Activated naive CD8-positive, alpha-beta T cell treated with anti-CD3 and anti-CD28 coated beads, Interleukin-2, amount 50 U/mL, for 24 hours (primary cell): ENCODE results near the gene MUS81.
A peak's percentile ranks its signal among the peaks of the same experiment; 100 is the strongest.

Source experiments
- ATAC-seq: fragments of 150-1000 bp; cut with Tn5 transposase; one replicate; pipeline ENCODE4 v1.10.0; 2021
- DNase-seq: peaks from one replicate; pipeline ENCODE4 v3.0.0; 2021
- H3K27ac Mint-ChIP-seq: one replicate; pipeline ENCODE4 v1.8.0; 2021; ENCODE audit warnings: mild to moderate bottlenecking, mixed read lengths
- H3K27me3 Mint-ChIP-seq: one replicate; pipeline ENCODE4 v1.8.0; 2021; ENCODE audit warnings: mixed read lengths
- H3K36me3 Mint-ChIP-seq: one replicate; pipeline ENCODE4 v1.8.0; 2021; ENCODE audit warnings: low read depth, mixed read lengths
- H3K4me1 Mint-ChIP-seq: one replicate; pipeline ENCODE4 v1.8.0; 2021; ENCODE audit warnings: mixed read lengths
- H3K4me3 Mint-ChIP-seq: one replicate; pipeline ENCODE4 v1.8.0; 2021; ENCODE audit warnings: mild to moderate bottlenecking, moderate library complexity, mixed read lengths
- H3K9me3 Mint-ChIP-seq: one replicate; pipeline ENCODE4 v1.8.0; 2021; ENCODE audit warnings: mixed read lengths

MUS81 gene

GRCh38 chr11:65870706-65871681 lies 10.8 kb downstream of the MUS81 start:
- no peaks in the 10 kb centered on the region for H3K9me3 Mint-ChIP-seq
- H3K27me3 Mint-ChIP-seq = no peaks in the 10 kb centered on the region
- no peak overlapping the region for H3K27ac Mint-ChIP-seq
- peaks cover 27% of the 10 kb centered on the region for H3K4me1 Mint-ChIP-seq
- H3K4me3 Mint-ChIP-seq = no peak overlapping the region
- no peak for DNase-seq
- ATAC-seq = no peak
- peaks cover 6% of the 10 kb centered on the region for H3K36me3 Mint-ChIP-seq

GRCh38 chr11:65871811-65872548 lies 11.7 kb downstream of the MUS81 start:
- DNase-seq = no peak
- H3K27ac Mint-ChIP-seq = no peak overlapping the region
- H3K27me3 Mint-ChIP-seq = no peaks in the 10 kb centered on the region
- H3K9me3 Mint-ChIP-seq = no peaks in the 10 kb centered on the region
- peaks cover 31% of the 10 kb centered on the region for H3K4me1 Mint-ChIP-seq
- H3K36me3 Mint-ChIP-seq = peaks cover 2% of the 10 kb centered on the region
- no peak for ATAC-seq
- H3K4me3 Mint-ChIP-seq = no peak overlapping the region

GRCh38 chr11:65872586-65873317 lies 12.5 kb downstream of the MUS81 start, which contains the start of gene EFEMP2:
Gene EFEMP2 (minus strand): TSS chr11:65872800. CDS start chr11:65872354, 446 bp downstream.
- Mint-ChIP-seq H3K27ac (peak within 1 kb of the TSS; percentile 86), H3K9me3 (no peaks in the 10 kb centered on the region), H3K27me3 (no peaks in the 10 kb centered on the region), H3K36me3 (no peaks in the 10 kb centered on the region), H3K4me1 (peaks cover 39% of the 10 kb centered on the region), H3K4me3 (peak within 1 kb of the TSS; percentile 87)
- DNase-seq (no peak), ATAC-seq (no peak)

GRCh38 chr11:65873318-65874156 lies 13.3 kb downstream of the MUS81 start:
- Mint-ChIP-seq H3K36me3 (no peaks in the 10 kb centered on the region), H3K4me1 (peaks cover 44% of the 10 kb centered on the region), H3K4me3 (peak overlapping the region; percentile 87), H3K9me3 (no peaks in the 10 kb centered on the region), H3K27ac (peak overlapping the region; percentile 86), H3K27me3 (no peaks in the 10 kb centered on the region)
- peak; percentile 98 for DNase-seq
- peak; percentile 83 for ATAC-seq

- Mint-ChIP-seq H3K4me3 (peak within 1 kb of the TSS; percentile 77), H3K36me3 (peaks cover 11% of the 10 kb centered on the region), H3K4me1 (peaks cover 58% of the 10 kb centered on the region), H3K9me3 (no peaks in the 10 kb centered on the region), H3K27me3 (no peaks in the 10 kb centered on the region), H3K27ac (peak within 1 kb of the TSS; percentile 81)
- ATAC-seq (peak; percentile 71), DNase-seq (peak; percentile 67)
Observed at GRCh38 chr11:65879617-65880016, 19.4 kb downstream of the MUS81 start, which contains the start of gene CTSW. Gene CTSW (plus strand): TSS chr11:65879837. CDS start chr11:65879855, 18 bp downstream.

GRCh38 chr11:65880027-65880426 lies 19.8 kb downstream of the MUS81 start:
- ATAC-seq (no peak), DNase-seq (no peak)
- Mint-ChIP-seq H3K4me3 (peak overlapping the region; percentile 77), H3K27me3 (no peaks in the 10 kb centered on the region), H3K9me3 (no peaks in the 10 kb centered on the region), H3K4me1 (peaks cover 62% of the 10 kb centered on the region), H3K27ac (peak overlapping the region; percentile 81), H3K36me3 (peaks cover 13% of the 10 kb centered on the region)

GRCh38 chr11:65880844-65881421 lies 20.7 kb downstream of the MUS81 start:
- peak overlapping the region; percentile 77 for H3K4me3 Mint-ChIP-seq
- H3K27me3 Mint-ChIP-seq = no peaks in the 10 kb centered on the region
- peaks cover 66% of the 10 kb centered on the region for H3K4me1 Mint-ChIP-seq
- H3K36me3 Mint-ChIP-seq = peaks cover 18% of the 10 kb centered on the region
- H3K9me3 Mint-ChIP-seq = no peaks in the 10 kb centered on the region
- H3K27ac Mint-ChIP-seq = peak overlapping the region; percentile 81
- ATAC-seq (peak; percentile 27), DNase-seq (no peak)

- H3K4me1 Mint-ChIP-seq = peaks cover 71% of the 10 kb centered on the region
- no peak overlapping the region for H3K4me3 Mint-ChIP-seq
- no peak for DNase-seq
- H3K27ac Mint-ChIP-seq = no peak overlapping the region
- no peaks in the 10 kb centered on the region for H3K9me3 Mint-ChIP-seq
- no peaks in the 10 kb centered on the region for H3K27me3 Mint-ChIP-seq
- ATAC-seq = no peak
- peaks cover 26% of the 10 kb centered on the region for H3K36me3 Mint-ChIP-seq
Observed at GRCh38 chr11:65882120-65883057, 22.2 kb downstream of the MUS81 start.

- DNase-seq (no peak), ATAC-seq (no peak)
- Mint-ChIP-seq H3K27ac (no peak overlapping the region), H3K9me3 (no peaks in the 10 kb centered on the region), H3K4me3 (no peak overlapping the region), H3K27me3 (no peaks in the 10 kb centered on the region), H3K36me3 (peaks cover 28% of the 10 kb centered on the region), H3K4me1 (peaks cover 70% of the 10 kb centered on the region)
Observed at GRCh38 chr11:65883058-65883761, 23.0 kb downstream of the MUS81 start.

GRCh38 chr11:65883786-65884715 lies 23.8 kb downstream of the MUS81 start:
- DNase-seq (no peak), ATAC-seq (no peak)
- Mint-ChIP-seq H3K36me3 (peaks cover 28% of the 10 kb centered on the region), H3K9me3 (no peaks in the 10 kb centered on the region), H3K4me1 (peaks cover 70% of the 10 kb centered on the region), H3K4me3 (no peak overlapping the region), H3K27ac (peak overlapping the region; percentile 64), H3K27me3 (no peaks in the 10 kb centered on the region)

GRCh38 chr11:65884716-65885092 lies 24.5 kb downstream of the MUS81 start:
- ATAC-seq = peak; percentile 47
- H3K4me3 Mint-ChIP-seq = no peak overlapping the region
- H3K4me1 Mint-ChIP-seq = peaks cover 70% of the 10 kb centered on the region
- DNase-seq = peak; percentile 86
- no peaks in the 10 kb centered on the region for H3K27me3 Mint-ChIP-seq
- H3K36me3 Mint-ChIP-seq = peaks cover 28% of the 10 kb centered on the region
- peak overlapping the region; percentile 64 for H3K27ac Mint-ChIP-seq
- no peaks in the 10 kb centered on the region for H3K9me3 Mint-ChIP-seq
